Endodermal cell (in vitro differentiated cells): ENCODE measurements around the gene INSIG1. TPM values are rescaled to one million over a fixed set of nuclear protein-coding genes. Genes with fewer than 3 reads are reported as not detected.

Source experiments
- DNase-seq: peaks from one replicate; pipeline ENCODE4 v3.0.0-alpha.2; 2017
- H3K27ac ChIP-seq: 2 replicates; pipeline ENCODE4 v1.5.1; 2013; ENCODE audit warnings: mild to moderate bottlenecking, low read depth, low read length, moderate library complexity
- H3K27me3 ChIP-seq: 2 replicates; pipeline ENCODE4 v1.6.1; 2013; ENCODE audit warnings: mild to moderate bottlenecking, low read length, moderate library complexity; ENCODE audit not compliant: insufficient read depth, control insufficient read depth, poor library complexity, severe bottlenecking
- H3K36me3 ChIP-seq: 2 replicates; pipeline ENCODE4 v1.7.0; 2013; ENCODE audit warnings: mild to moderate bottlenecking, low read length, moderate library complexity; ENCODE audit not compliant: control insufficient read depth, insufficient read depth
- H3K4me1 ChIP-seq: one replicate; pipeline ENCODE4 v1.7.0; 2013; ENCODE audit warnings: low read length; ENCODE audit not compliant: control insufficient read depth, insufficient read depth
- H3K4me3 ChIP-seq: 2 replicates; pipeline ENCODE4 v1.5.1; 2013; ENCODE audit warnings: mild to moderate bottlenecking, low read length, moderate library complexity
- H3K9ac ChIP-seq: 2 replicates; pipeline ENCODE4 v1.6.1; 2013; ENCODE audit warnings: mild to moderate bottlenecking, low read length, moderate library complexity; ENCODE audit not compliant: poor library complexity, severe bottlenecking; ENCODE audit errors: extremely low read depth
- H3K9me3 ChIP-seq: 2 replicates; pipeline ENCODE4 v1.6.1; 2013; ENCODE audit warnings: mild to moderate bottlenecking, low read length, moderate library complexity; ENCODE audit not compliant: control insufficient read depth
- H3K27ac Mint-ChIP-seq: 2 replicates; pipeline ENCODE4 v1.8.0; 2020; ENCODE audit warnings: mixed read lengths
- H3K27me3 Mint-ChIP-seq: 2 replicates; pipeline ENCODE4 v1.8.0; 2021; ENCODE audit warnings: mild to moderate bottlenecking, mixed read lengths; ENCODE audit not compliant: insufficient read depth
- H3K36me3 Mint-ChIP-seq: 2 replicates; pipeline ENCODE4 v1.8.0; 2020; ENCODE audit warnings: low read depth, mixed read lengths
- H3K4me1 Mint-ChIP-seq: 2 replicates; pipeline ENCODE4 v1.8.0; 2020; ENCODE audit warnings: mixed read lengths
- H3K4me3 Mint-ChIP-seq: 2 replicates; pipeline ENCODE4 v1.8.0; 2020; ENCODE audit warnings: mild to moderate bottlenecking, moderate library complexity, mixed read lengths
- H3K9me3 Mint-ChIP-seq: 2 replicates; pipeline ENCODE4 v1.8.0; 2020; ENCODE audit warnings: mild to moderate bottlenecking, mixed read lengths
- CTCF ChIP-seq: fragments of 200-600 bp; sonication (generic); conservative IDR thresholded peaks from 2 replicates; pipeline ENCODE4 v1.5.0; 2021; ENCODE audit warnings: antibody characterized with exemption, mild to moderate bottlenecking
- WGBS, 2 experiments: methylation state at CpG; one replicate each; pipeline versions ENCODE4 v1.1.5 to v1.1.7; 2013; ENCODE audit warnings: missing lambda C conversion rate in 2 of 2, mixed read lengths in 1 of 2; ENCODE audit not compliant: insufficient coverage in 1 of 2, insufficient read length in 1 of 2; 5-methylcytosine and 5-hydroxymethylcytosine counted together
- total RNA-seq, 2 donors: library from RNA; stranded (reverse); fragmentation: NEBNext Ultra II Directional in 1 of 2; extraction: Animal tissue kit (Norgen Biotek cat#: 25700) in 1 of 2; gene quantifications; 2 replicates in 1 of 2; 3 replicates in 1 of 2; pipeline ENCODE4 v1.2.1, GENCODE V29; 2021

Gene INSIG1
- total RNA-seq, 2 donors from 2014 or later = 27.2 to 36.9 TPM

- Mint-ChIP-seq H3K4me1 (peaks cover 4% of the 10 kb centered on the region), H3K27me3 (peaks cover 3% of the 10 kb centered on the region), H3K4me3 (no peak overlapping the region), H3K36me3 (no peaks in the 10 kb centered on the region), H3K27ac (no peak overlapping the region), H3K9me3 (no peaks in the 10 kb centered on the region)
- no peaks in the 10 kb centered on the region for H3K36me3 ChIP-seq
- H3K4me3 ChIP-seq = no peak overlapping the region
- H3K4me1 ChIP-seq = no peaks in the 10 kb centered on the region
- H3K9ac ChIP-seq = no peak overlapping the region
- WGBS, 2 experiments = 92 to 98% methylated on average over 5 to 8 of the region's 8 CpGs
- TF ChIP-seq CTCF = no peak
- no peaks in the 10 kb centered on the region for H3K27me3 ChIP-seq
- no peaks in the 10 kb centered on the region for H3K9me3 ChIP-seq
- no peak overlapping the region for H3K27ac ChIP-seq
- DNase-seq = no peak
Observed at GRCh38 chr7:155256761-155257481, 40.8 kb upstream of the INSIG1 start.

GRCh38 chr7:155257482-155258225, 40.0 kb upstream of the INSIG1 start:
- no peaks in the 10 kb centered on the region for H3K9me3 ChIP-seq
- no peak overlapping the region for H3K9ac ChIP-seq
- 94 to 96% methylated on average over 11 to 30 of the region's 30 CpGs for WGBS, 2 experiments

GRCh38 chr7:155258226-155258560, 39.5 kb upstream of the INSIG1 start:
- WGBS, 2 experiments = 90 to 100% methylated on average over 1 to 3 of the region's 3 CpGs
- no peak overlapping the region for H3K4me3 ChIP-seq

More at GRCh38 chr7:155257482-155258225, 40.0 kb upstream of the INSIG1 start:
- peaks cover 3% of the 10 kb centered on the region for H3K27me3 Mint-ChIP-seq
- no peak overlapping the region for H3K27ac Mint-ChIP-seq
- H3K4me3 Mint-ChIP-seq = no peak overlapping the region
- TF ChIP-seq CTCF = no peak
- no peaks in the 10 kb centered on the region for H3K27me3 ChIP-seq
- H3K4me1 Mint-ChIP-seq = peaks cover 8% of the 10 kb centered on the region
- DNase-seq = no peak
- no peaks in the 10 kb centered on the region for H3K9me3 Mint-ChIP-seq
- no peaks in the 10 kb centered on the region for H3K36me3 Mint-ChIP-seq
- no peaks in the 10 kb centered on the region for H3K4me1 ChIP-seq
- H3K36me3 ChIP-seq = no peaks in the 10 kb centered on the region
- H3K27ac ChIP-seq = no peak overlapping the region
- no peak overlapping the region for H3K4me3 ChIP-seq

More at GRCh38 chr7:155258226-155258560, 39.5 kb upstream of the INSIG1 start:
- Mint-ChIP-seq H3K27me3 (peaks cover 3% of the 10 kb centered on the region), H3K4me1 (peaks cover 8% of the 10 kb centered on the region), H3K27ac (no peak overlapping the region), H3K36me3 (no peaks in the 10 kb centered on the region), H3K9me3 (no peaks in the 10 kb centered on the region), H3K4me3 (no peak overlapping the region)
- H3K4me1 ChIP-seq = no peaks in the 10 kb centered on the region
- H3K36me3 ChIP-seq = no peaks in the 10 kb centered on the region
- no peak overlapping the region for H3K27ac ChIP-seq
- H3K27me3 ChIP-seq = no peaks in the 10 kb centered on the region
- H3K9ac ChIP-seq = no peak overlapping the region
- DNase-seq = no peak
- TF ChIP-seq CTCF = no peak
- H3K9me3 ChIP-seq = no peaks in the 10 kb centered on the region
